GM19324 (cell line): ENCODE results near the gene KCNMA1.

Experiments
- ATAC-seq: cut with Tn5 transposase; IDR thresholded peaks from one replicate; pipeline ENCODE4 v1.9.1; 2021; ENCODE audit warnings: mild to moderate bottlenecking, moderate library complexity; ENCODE audit not compliant: unreplicated experiment, low FRiP score

Gene KCNMA1

GRCh38 chr10:77386365-77386764 is 251.2 kb downstream of the KCNMA1 start:
- ATAC-seq, result no peak

GRCh38 chr10:77385315-77385714 is 252.3 kb downstream of the KCNMA1 start:
- no peak for ATAC-seq

GRCh38 chr10:77383861-77384553 is 253.6 kb downstream of the KCNMA1 start:
- no peak for ATAC-seq

GRCh38 chr10:77381750-77382149 is 255.9 kb downstream of the KCNMA1 start:
- ATAC-seq, result no peak

DNA sequence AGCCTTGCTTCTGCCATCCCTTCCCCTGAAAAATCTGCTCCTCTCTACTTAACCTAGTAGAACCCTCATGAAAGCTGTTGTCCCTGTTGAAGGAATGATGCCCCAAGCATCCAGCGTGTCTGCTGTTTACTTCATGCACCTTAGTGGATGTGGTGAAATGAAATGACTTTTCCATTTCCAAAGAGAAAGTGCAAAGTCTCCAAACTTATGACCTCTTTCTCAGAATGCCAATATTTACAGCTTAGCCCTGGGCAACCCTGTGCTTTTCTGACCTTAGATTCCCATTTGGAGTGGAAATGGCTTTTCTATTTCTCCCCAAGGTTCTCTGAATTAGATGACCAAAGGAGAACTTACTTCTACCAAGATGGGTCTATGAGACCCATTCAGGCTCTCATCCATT is 256.9 kb downstream of the KCNMA1 start:
- no peak for ATAC-seq

DNA sequence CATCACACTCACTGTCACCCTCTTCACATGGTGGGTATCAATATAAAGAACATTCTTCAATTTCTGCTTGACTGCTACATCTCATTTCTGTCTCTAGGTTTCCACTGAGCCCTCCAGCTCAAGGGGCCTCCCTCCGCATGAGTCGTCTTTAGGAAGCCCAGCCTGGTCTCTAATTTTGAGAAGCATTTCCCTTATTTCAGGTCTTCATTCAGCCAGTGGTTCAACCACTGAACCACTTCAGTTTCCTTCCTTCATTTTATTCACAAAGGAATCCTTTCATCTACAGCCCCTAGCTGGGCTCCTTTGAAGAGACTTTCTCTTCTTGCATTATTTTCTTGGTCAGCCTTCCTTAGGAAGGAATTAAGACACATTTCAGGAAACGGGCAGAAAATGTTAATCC is 257.4 kb downstream of the KCNMA1 start:
- no peak for ATAC-seq

GRCh38 chr10:77378366-77379349 is 258.9 kb downstream of the KCNMA1 start:
- ATAC-seq, result no peak

DNA sequence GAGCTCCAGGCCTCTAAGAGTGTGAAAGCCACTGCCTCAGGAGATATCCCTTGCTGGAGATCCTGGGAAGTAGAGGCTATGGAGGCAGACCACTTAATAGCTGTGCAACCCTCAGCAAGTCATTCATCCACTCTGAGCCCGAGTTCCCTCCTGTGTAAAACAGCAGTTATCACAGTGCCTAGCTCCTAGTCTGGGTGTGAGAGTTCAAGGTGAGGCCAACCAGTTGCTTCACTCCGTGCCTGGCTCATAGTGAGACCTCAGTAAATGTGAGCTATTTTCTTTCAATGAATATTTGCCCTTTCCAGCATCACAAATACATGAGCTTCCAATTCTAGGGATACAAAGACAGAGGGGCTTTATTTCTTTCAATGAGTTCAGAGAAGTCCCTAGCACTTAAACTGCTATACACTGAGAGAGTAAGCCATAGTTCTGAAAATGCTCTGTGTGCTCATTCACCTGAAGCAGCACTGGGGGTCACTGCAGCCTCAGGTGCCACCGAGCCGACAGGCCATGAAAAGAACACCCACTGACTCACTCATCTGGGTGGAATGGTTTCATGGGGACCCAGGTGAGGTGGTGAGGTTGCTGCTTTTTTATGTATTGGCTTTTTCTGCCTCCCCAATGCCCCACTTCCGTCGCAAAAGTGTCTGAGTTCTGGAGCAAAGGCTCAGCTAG is 259.8 kb downstream of the KCNMA1 start:
- ATAC-seq, result no peak

DNA sequence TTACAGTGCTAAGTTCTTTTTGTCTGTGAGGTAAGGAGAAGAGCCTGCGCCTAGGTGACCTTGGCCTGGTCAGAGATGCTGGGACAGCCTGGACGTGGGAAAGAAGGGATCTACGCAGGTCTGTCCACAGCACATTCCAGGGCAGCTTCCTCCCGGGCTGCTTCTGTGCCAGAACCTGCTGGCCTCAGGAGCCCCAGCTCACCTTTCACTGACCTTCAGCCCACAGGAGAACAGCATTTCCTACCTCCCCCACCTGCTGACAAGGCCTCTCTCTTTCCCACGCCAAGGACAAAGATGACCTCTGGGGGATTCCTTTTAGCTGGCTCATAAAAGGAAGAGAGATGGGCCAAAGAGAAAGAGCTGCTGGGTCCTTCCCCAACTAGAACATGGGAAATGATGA is 260.6 kb downstream of the KCNMA1 start:
- no peak for ATAC-seq

DNA sequence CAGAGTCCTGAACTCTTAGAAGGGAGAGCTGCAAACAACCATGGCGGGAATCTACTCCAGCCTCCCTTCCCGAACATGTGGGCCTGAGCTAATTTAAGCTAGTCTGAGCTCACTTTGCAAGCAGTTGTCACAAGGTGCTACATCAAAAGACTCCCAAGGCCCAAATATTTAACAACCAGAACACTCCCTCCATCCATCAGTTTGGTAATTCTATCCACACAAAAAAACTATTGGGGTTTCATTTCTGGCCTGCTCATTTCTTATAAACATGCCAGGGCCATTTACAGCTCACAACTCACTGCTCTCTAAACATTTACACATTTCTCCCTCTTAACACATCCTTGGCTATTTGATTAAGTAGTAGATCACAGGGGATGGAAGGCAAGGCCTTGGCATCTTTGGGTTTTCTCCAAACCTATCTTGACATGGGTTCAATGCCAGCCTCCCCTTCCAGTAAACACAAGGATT is 263.4 kb downstream of the KCNMA1 start:
- ATAC-seq, result no peak

- ATAC-seq, result no peak
Observed at GRCh38 chr10:77371848-77372799, 265.5 kb downstream of the KCNMA1 start.

DNA sequence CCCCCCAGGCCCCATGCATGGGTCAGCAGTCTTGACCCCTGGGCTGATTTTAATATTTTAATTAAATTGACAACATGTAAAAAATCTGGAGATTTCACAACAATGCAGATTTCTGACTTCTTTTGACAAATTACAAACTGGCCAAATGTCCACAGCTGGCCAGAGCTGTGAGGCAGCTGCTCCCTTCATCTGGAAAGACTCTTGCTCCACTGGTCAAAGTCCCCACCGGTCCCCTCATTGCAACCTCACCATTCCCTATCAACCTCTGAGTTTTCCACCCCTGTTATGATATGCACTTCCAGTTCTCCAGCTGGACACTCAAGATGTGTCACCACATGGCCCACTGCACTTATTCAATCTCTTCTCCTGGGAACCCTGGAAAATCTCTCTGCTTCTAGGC is 266.2 kb downstream of the KCNMA1 start:
- ATAC-seq, result no peak

GRCh38 chr10:77368006-77368405 is 269.6 kb downstream of the KCNMA1 start:
- ATAC-seq, result no peak

DNA sequence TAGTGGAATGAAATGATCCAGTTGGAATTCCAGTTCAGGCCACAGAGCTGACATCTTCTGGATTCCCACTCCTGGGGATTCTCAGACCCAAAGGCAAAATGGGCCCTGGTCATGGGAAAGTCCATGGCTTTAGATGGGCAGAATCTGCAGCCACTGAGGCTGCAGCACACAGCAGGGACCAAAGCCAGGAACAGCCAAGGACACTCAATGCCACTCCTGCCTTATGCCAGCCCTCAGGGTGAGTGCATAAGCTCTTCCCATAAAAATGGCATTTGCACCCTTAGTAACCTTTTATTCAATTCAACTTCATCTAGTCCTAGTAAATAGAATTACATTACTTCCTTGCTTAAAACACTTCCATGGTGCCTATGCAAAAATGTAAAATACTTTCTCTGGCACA is 274.4 kb downstream of the KCNMA1 start:
- no peak for ATAC-seq

DNA sequence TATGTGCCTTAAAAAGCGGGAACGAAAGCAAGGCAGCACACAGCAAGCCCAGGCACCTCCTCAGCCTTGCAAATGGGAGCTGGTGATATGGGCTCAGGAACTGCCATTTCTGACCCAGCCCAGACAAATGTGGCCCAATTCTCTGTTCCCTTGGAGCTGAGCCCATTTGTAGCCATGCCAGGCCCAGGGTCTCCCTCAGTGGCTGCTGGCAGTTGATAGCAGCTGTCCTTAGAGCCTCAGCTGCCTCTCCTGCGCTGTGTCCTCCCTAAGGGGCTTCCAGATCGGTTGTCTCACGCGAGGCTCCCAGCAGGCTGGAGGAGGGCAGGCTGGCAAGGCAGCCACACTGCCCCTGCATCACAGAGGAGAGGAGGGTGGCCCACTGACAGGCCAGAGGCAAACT is 275.8 kb downstream of the KCNMA1 start:
- no peak for ATAC-seq

- no peak for ATAC-seq
Observed at GRCh38 chr10:77361426-77361825, 276.2 kb downstream of the KCNMA1 start.

DNA sequence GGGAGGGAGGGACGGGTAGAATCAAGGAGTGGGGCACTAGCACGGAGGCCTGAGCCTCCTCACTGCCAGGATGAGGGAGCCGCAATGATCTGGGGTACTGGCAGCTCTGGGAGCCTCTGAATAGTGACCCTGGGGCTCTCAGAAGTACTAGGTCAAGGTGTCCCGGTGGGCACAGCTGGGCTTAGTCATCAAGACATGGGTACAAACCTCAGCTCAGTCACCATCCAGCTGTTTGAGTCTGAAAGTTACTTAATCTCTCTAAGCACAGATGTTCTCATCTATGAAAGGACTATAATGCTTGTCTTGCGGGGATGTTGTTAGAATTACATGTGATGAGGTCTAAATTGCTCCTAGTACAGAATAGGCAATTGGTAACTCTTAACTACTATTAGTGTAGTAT is 276.8 kb downstream of the KCNMA1 start:
- ATAC-seq, result no peak

GRCh38 chr10:77359950-77360520 is 277.6 kb downstream of the KCNMA1 start:
- no peak for ATAC-seq

GRCh38 chr10:77359287-77359691 is 278.3 kb downstream of the KCNMA1 start:
- ATAC-seq, result no peak

- no peak for ATAC-seq
Observed at GRCh38 chr10:77358656-77359055, 279.0 kb downstream of the KCNMA1 start.
